ENCODE measurements around the gene OR2H1.

DNA sequence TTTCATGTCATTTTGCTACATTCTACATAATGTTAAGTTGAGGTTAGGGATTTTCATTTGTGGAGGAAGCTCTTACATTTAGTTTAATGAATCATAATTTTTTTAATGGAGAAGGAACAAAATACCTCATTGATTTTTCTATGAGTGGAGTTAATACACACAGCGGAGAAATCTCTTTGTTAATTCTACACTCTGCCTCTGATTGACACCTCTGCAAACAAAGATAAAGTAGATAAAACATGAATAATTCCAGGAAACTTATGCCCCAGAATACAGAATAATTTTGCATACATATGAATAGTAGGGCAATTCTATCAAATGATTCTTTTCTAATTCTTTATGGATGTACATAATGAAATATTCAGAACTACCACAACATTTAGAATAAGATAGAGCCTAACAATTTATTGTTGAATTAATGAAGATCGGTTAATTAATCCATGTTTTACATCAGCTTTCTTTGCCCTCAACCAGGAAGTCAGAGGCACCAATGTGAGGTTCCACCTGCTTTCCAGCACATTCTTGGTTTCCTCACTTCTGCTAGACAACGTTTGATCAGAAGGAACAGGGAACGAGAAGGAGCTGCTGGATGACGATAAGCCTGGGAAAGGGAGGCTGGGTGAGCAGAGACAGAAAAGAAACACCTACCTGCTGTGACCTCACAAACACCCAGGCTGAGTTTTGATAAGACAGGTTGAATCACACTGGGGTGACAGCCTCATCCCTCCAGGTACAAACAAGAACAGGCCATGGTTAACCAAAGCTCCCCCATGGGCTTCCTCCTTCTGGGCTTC is 4.3 kb downstream of the OR2H1 start:
- TF ChIP-seq, protein P1, sequence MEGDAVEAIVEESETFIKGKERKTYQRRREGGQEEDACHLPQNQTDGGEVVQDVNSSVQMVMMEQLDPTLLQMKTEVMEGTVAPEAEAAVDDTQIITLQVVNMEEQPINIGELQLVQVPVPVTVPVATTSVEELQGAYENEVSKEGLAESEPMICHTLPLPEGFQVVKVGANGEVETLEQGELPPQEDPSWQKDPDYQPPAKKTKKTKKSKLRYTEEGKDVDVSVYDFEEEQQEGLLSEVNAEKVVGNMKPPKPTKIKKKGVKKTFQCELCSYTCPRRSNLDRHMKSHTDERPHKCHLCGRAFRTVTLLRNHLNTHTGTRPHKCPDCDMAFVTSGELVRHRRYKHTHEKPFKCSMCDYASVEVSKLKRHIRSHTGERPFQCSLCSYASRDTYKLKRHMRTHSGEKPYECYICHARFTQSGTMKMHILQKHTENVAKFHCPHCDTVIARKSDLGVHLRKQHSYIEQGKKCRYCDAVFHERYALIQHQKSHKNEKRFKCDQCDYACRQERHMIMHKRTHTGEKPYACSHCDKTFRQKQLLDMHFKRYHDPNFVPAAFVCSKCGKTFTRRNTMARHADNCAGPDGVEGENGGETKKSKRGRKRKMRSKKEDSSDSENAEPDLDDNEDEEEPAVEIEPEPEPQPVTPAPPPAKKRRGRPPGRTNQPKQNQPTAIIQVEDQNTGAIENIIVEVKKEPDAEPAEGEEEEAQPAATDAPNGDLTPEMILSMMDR (optimal IDR thresholded peaks at IDR 0.05 in 1 of 3, IDR thresholded peaks at IDR 0.05 in 1 of 3, conservative IDR thresholded peaks at IDR 0.05 in 1 of 3; ENCODE audit: extremely low read depth in 1 of 3, insufficient read depth in 2 of 3, low read length in 3 of 3), result no peak
- no peak for TF ChIP-seq EZH2 (IDR thresholded peaks at IDR 0.05; ENCODE audit: low read length)

All from keratinocyte (primary cell).